GM19395 (cell line): ENCODE measurements around the gene NUP85.
"Not testable (repeated sequence)": the region's sequence is repeated elsewhere in the genome, so short reads cannot be mapped to it uniquely, and the experiment has no call there.

Source experiments
- ATAC-seq: cut with Tn5 transposase; IDR thresholded peaks from one replicate; pipeline ENCODE4 v1.9.1; 2021; ENCODE audit warnings: mild to moderate bottlenecking, moderate library complexity; ENCODE audit not compliant: unreplicated experiment

NUP85 gene

GRCh38 chr17:75240394-75241142 is 35.1 kb downstream of the NUP85 start:
- no peak for ATAC-seq

GRCh38 chr17:75241143-75241430 is 35.6 kb downstream of the NUP85 start:
- ATAC-seq: no peak

GRCh38 chr17:75241502-75241901 is 36.0 kb downstream of the NUP85 start:
- no peak for ATAC-seq

GRCh38 chr17:75241996-75242460 is 36.5 kb downstream of the NUP85 start:
- no peak for ATAC-seq

- no peak for ATAC-seq
These were observed 37.1 kb downstream of the NUP85 start for GRCh38 chr17:75242461-75243042.

GRCh38 chr17:75244133-75244866 is 38.8 kb downstream of the NUP85 start:
- ATAC-seq: no peak

GRCh38 chr17:75245011-75245410 is 39.5 kb downstream of the NUP85 start:
- ATAC-seq: no peak

GRCh38 chr17:75246404-75246803 is 40.9 kb downstream of the NUP85 start:
- no peak for ATAC-seq

- ATAC-seq: no peak
These were observed 44.1 kb downstream of the NUP85 start for GRCh38 chr17:75249564-75249963.

- peak; percentile 83 for ATAC-seq
These were observed 44.6 kb downstream of the NUP85 start for GRCh38 chr17:75250009-75250471.

GRCh38 chr17:75252039-75252816 is 46.7 kb downstream of the NUP85 start:
- ATAC-seq: no peak

GRCh38 chr17:75255954-75256698 is 50.6 kb downstream of the NUP85 start:
- ATAC-seq: not testable (repeated sequence)

GRCh38 chr17:75257228-75257627 is 51.7 kb downstream of the NUP85 start:
- ATAC-seq: not testable (repeated sequence)

GRCh38 chr17:75260641-75261335 is 55.3 kb downstream of the NUP85 start:
- peak; percentile 32 for ATAC-seq

- peak; percentile 93 for ATAC-seq
These were observed 56.0 kb downstream of the NUP85 start, which contains the start of the genes GGA3 and MRPS7 for GRCh38 chr17:75261336-75262111. GGA3 (minus strand) TSS chr17:75261606; CDS start chr17:75261587, 19 bp downstream. MRPS7 (plus strand) TSS chr17:75261879; CDS start chr17:75261901, 22 bp downstream.

GRCh38 chr17:75262112-75262606 is 56.7 kb downstream of the NUP85 start:
- ATAC-seq: no peak

- ATAC-seq: no peak
These were observed 57.6 kb downstream of the NUP85 start for GRCh38 chr17:75263055-75263454.

GRCh38 chr17:75265614-75266315 is 60.3 kb downstream of the NUP85 start:
- ATAC-seq: no peak
